HCT116 (cell line): ENCODE data around the gene APBB3. TPM values are rescaled to one million over a fixed set of nuclear protein-coding genes. Genes with fewer than 3 reads are reported as not detected.

ENCODE experiments used
- ATAC-seq: fragments of 200-7000 bp; cut with Tn5 transposase; 2 replicates; pipeline ENCODE4 v1.9.1; 2020; ENCODE audit warnings: mild to moderate bottlenecking, moderate library complexity
- BruUV-seq: library from RNA; stranded (reverse); fragments of 400-500 nt; replicated peaks from 2 replicates; lab custom pipeline; 2021; lab: Mats Ljungman, UMichigan
- CTCF ChIA-PET: fragments of 300-600 bp; sonication (Branson Sonifier 250); formaldehyde crosslinking; loops from one replicate; lab custom pipeline; 2021; ENCODE audit warnings: antibody characterized with exemption; lab: Charles Lee
- POLR2A ChIA-PET: fragments of 300-600, 350-600 bp; sonication (Branson Sonifier 250); formaldehyde crosslinking; loops from one replicate; lab custom pipeline; 2021; ENCODE audit warnings: antibody characterized with exemption; lab: Charles Lee
- RAD21 ChIA-PET, 2 experiments: fragments of 300-600 bp; sonication (Branson Sonifier 250); formaldehyde crosslinking; loops; one replicate each; lab custom pipeline; 2023; ENCODE audit warnings: low total read pairs in 2 of 2; ENCODE audit not compliant: uncharacterized antibody in 2 of 2, unreplicated experiment in 2 of 2, low non-redundant PET in 1 of 2; lab: Charles Lee
- DNase-seq: peaks from one replicate; pipeline ENCODE4 v3.0.0-alpha.2; 2010; ENCODE audit warnings: low read depth, low spot score
- H2AFZ ChIP-seq: fragments of 200-600 bp; shearing (Covaris generic), sonication (generic); 2 replicates; pipeline ENCODE4 v1.6.1; 2017; ENCODE audit warnings: low read depth, mixed run types, mixed read lengths, antibody characterized with exemption, low read length; ENCODE audit not compliant: poor library complexity, severe bottlenecking
- H3K27ac ChIP-seq: 2 replicates; pipeline ENCODE4 v1.5.1; 2012; ENCODE audit warnings: low read depth, low read length
- H3K27me3 ChIP-seq: fragments of 200-600 bp; sonication (generic); 2 replicates; pipeline ENCODE4 v1.6.1; 2016; ENCODE audit warnings: mixed run types, low read length, mixed read lengths; ENCODE audit not compliant: insufficient read depth
- H3K36me3 ChIP-seq, 2 experiments: fragments of 200-500 bp in 1 of 2; fragments of 200-600 bp in 1 of 2; sonication (Bioruptor generic) in 1 of 2; sonication (generic) in 1 of 2; 2 replicates each; pipeline versions ENCODE4 v1.5.1 to v1.6.1; 2014 to 2016; ENCODE audit warnings: low read length in 2 of 2, inconsistent platforms in 1 of 2, mixed read lengths in 1 of 2, mixed run types in 1 of 2; ENCODE audit not compliant: insufficient read depth in 2 of 2, control insufficient read depth in 1 of 2
- H3K4me1 ChIP-seq, 2 experiments: fragments of 200-600 bp in 1 of 2; sonication (generic) in 1 of 2; 2 replicates each; pipeline versions ENCODE4 v1.5.1 to v1.6.1; 2012 to 2017; ENCODE audit warnings: low read length in 2 of 2, inconsistent platforms in 1 of 2, mild to moderate bottlenecking in 1 of 2, mixed read lengths in 1 of 2, mixed run types in 1 of 2, moderate library complexity in 1 of 2; ENCODE audit not compliant: insufficient read depth in 2 of 2, control insufficient read depth in 1 of 2
- H3K4me2 ChIP-seq: fragments of 200-600 bp; sonication (generic); 2 replicates; pipeline ENCODE4 v1.6.1; 2017; ENCODE audit warnings: mixed run types, low read length, mixed read lengths
- H3K4me3 ChIP-seq, 2 experiments: fragments of 200-600 bp in 1 of 2; sonication (generic) in 1 of 2; replicated peaks in 1 of 2; 2 replicates each; pipeline ENCODE4 v1.5.1; 2011 to 2016; ENCODE audit warnings: low read length in 2 of 2, control low read depth in 1 of 2, low read depth in 1 of 2, mild to moderate bottlenecking in 1 of 2, mixed read lengths in 1 of 2, mixed run types in 1 of 2
- H3K79me2 ChIP-seq: fragments of 200-600 bp; sonication (generic); 2 replicates; pipeline ENCODE4 v1.6.1; 2017; ENCODE audit warnings: mild to moderate bottlenecking, mixed run types, low read length, moderate library complexity, mixed read lengths; ENCODE audit not compliant: insufficient read depth
- H3K9ac ChIP-seq: fragments of 200-600 bp; sonication (generic); 2 replicates; pipeline ENCODE4 v1.6.1; 2016; ENCODE audit warnings: low read length, mixed read lengths
- H3K9me2 ChIP-seq: fragments of 200-600 bp; sonication (generic), shearing (Covaris generic); 2 replicates; pipeline ENCODE4 v1.6.1; 2017; ENCODE audit warnings: mixed run types, mild to moderate bottlenecking, moderate library complexity; ENCODE audit not compliant: insufficient read depth
- H3K9me3 ChIP-seq, 2 experiments: fragments of 200-500 bp in 1 of 2; fragments of 200-600 bp in 1 of 2; sonication (Bioruptor generic) in 1 of 2; sonication (generic) in 1 of 2; 2 replicates each; pipeline ENCODE4 v1.6.1; 2014 to 2017; ENCODE audit warnings: low read length in 2 of 2, mixed read lengths in 2 of 2, inconsistent platforms in 1 of 2, low read depth in 1 of 2, mild to moderate bottlenecking in 1 of 2, mixed run types in 1 of 2, moderate library complexity in 1 of 2; ENCODE audit not compliant: control insufficient read depth in 1 of 2, insufficient read depth in 1 of 2
- H4K20me1 ChIP-seq: fragments of 200-600 bp; sonication (generic), shearing (Covaris generic); 2 replicates; pipeline ENCODE4 v1.6.1; 2017; ENCODE audit warnings: mixed run types, mild to moderate bottlenecking, moderate library complexity; ENCODE audit not compliant: insufficient read depth
- CBX3 ChIP-seq: IDR thresholded peaks from 2 replicates; pipeline ENCODE4 v1.6.1; 2012; ENCODE audit warnings: low read depth
- CEBPB ChIP-seq: IDR thresholded peaks from 2 replicates; pipeline ENCODE4 v1.6.1; 2012; ENCODE audit warnings: low read depth
- EGR1 ChIP-seq: IDR thresholded peaks from 2 replicates; pipeline ENCODE4 v1.6.1; 2012; ENCODE audit warnings: low read depth
- ELF1 ChIP-seq: IDR thresholded peaks from 2 replicates; pipeline ENCODE4 v1.6.1; 2012; ENCODE audit warnings: low read depth, borderline replicate concordance
- EZH2 ChIP-seq: fragments of 200-600 bp; sonication (generic); IDR thresholded peaks from 2 replicates; pipeline ENCODE4 v1.6.1; 2017; ENCODE audit warnings: antibody characterized with exemption, mixed run types
- FOSL1 ChIP-seq: IDR thresholded peaks from 2 replicates; pipeline ENCODE4 v1.6.1; 2012; ENCODE audit warnings: low read depth
- POLR2A ChIP-seq: IDR thresholded peaks from 2 replicates; pipeline ENCODE4 v1.7.0; 2011; ENCODE audit warnings: borderline replicate concordance; ENCODE audit not compliant: insufficient read depth, insufficient read length; ENCODE audit errors: extremely low read depth
- POLR2AphosphoS5 ChIP-seq: IDR thresholded peaks from 2 replicates; pipeline ENCODE4 v1.6.1; 2011; ENCODE audit warnings: mild to moderate bottlenecking, low read depth, low read length, moderate library complexity
- RAD21 ChIP-seq: IDR thresholded peaks from 2 replicates; pipeline ENCODE4 v1.6.1; 2012; ENCODE audit warnings: low read depth, mild to moderate bottlenecking
- SIN3A ChIP-seq: IDR thresholded peaks from 2 replicates; pipeline ENCODE4 v1.6.1; 2012; ENCODE audit warnings: low read depth
- SP1 ChIP-seq: IDR thresholded peaks from 2 replicates; pipeline ENCODE4 v1.6.1; 2012; ENCODE audit warnings: low read depth
- SRF ChIP-seq: IDR thresholded peaks from 2 replicates; pipeline ENCODE4 v1.6.1; 2012; ENCODE audit warnings: low read depth
- TCF7L2 ChIP-seq: IDR thresholded peaks from 2 replicates; pipeline ENCODE4 v1.7.0; 2011; ENCODE audit warnings: borderline replicate concordance, inconsistent platforms; ENCODE audit not compliant: insufficient read depth, insufficient read length; ENCODE audit errors: extremely low read depth
- YY1 ChIP-seq: IDR thresholded peaks from 2 replicates; pipeline ENCODE4 v1.6.1; 2011; ENCODE audit warnings: low read length, low read depth, moderate library complexity, mild to moderate bottlenecking; ENCODE audit not compliant: insufficient replicate concordance; ENCODE audit errors: extremely low read depth
- ZFX ChIP-seq: fragments of 450-650 bp; IDR thresholded peaks from 2 replicates; pipeline ENCODE4 v1.6.1; 2017
- ZNF274 ChIP-seq: fragments of 200-500 bp; sonication (Bioruptor generic); IDR thresholded peaks from 2 replicates; pipeline ENCODE4 v1.6.1; 2014; ENCODE audit warnings: mild to moderate bottlenecking, low read depth, low read length, inconsistent platforms
- intact Hi-C: fragments of 100-400 bp; cut with micrococcal nuclease; formaldehyde crosslinking; loops from 2 replicates; pipeline ENCODE4 v1.10.0; 2022
- total RNA-seq: library from RNA; stranded (reverse); gene quantifications from one replicate; pipeline ENCODE4 v1.2.1, GENCODE V29; 2021; ENCODE audit not compliant: unreplicated experiment
- TF ChIP-seq, protein P1 (sequence below), 3 experiments: fragments of 200-600 bp in 1 of 3; sonication (generic) in 1 of 3; IDR thresholded peaks in 2 of 3; conservative IDR thresholded peaks in 1 of 3; 2 replicates each; pipeline ENCODE4 v1.5.1; 2012 to 2017; ENCODE audit warnings: low read depth in 2 of 3, low read length in 2 of 3, antibody characterized with exemption in 1 of 3, borderline replicate concordance in 1 of 3, control low read depth in 1 of 3, mild to moderate bottlenecking in 1 of 3, mixed read lengths in 1 of 3, mixed run types in 1 of 3, moderate library complexity in 1 of 3; ENCODE audit not compliant: insufficient read depth in 1 of 3
- TF ChIP-seq, protein P2 (sequence below): IDR thresholded peaks from 2 replicates; pipeline ENCODE4 v1.6.1; 2012; ENCODE audit warnings: low read depth
- TF ChIP-seq, protein P3 (sequence below): IDR thresholded peaks from 2 replicates; pipeline ENCODE4 v1.6.1; 2012

The APBB3 gene
- total RNA-seq, 1 experiment from 2014 or later = 28.4 TPM

DNA sequence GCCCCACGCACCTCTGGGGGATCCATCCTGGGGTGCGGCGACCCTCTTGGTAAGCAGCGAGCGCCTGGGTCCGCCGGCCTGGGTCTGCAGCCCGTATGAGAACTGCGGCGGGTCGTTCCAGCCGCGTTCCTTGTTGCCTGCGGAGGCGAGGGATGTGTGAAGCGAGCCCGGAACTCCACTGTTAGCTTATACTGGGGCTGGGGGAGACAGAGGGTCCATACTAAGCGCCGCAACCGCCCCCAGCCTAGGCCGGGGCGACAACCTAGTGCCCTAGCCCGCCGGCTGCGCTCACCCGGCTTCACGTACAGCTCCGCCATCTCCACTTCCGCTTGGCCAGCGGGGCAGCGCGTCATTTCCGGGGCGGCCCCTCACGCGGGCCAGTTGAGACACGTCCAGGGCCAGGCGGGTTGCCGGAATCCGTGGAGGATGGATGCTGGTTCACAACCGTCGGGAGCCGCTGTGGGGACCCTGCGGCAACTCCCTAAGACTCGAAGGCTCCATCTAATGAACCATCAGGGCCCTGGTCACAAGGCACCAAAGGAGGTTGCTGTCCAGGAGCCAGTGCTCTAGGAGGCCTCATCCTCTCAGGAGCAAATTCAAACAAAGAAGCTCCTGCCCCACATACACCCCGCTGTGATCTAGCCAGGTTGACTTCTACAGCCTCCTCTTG is 7.1 kb downstream of the APBB3 start, which contains the start of gene SRA1 (continued):
- TF ChIP-seq SRF (no peak), SIN3A (no peak), SP1 (no peak), EZH2 (no peak)
- TF ChIP-seq, all 23 proteins: peak for 5

GRCh38 chr5:140556438-140556837 is 8.0 kb downstream of the APBB3 start:
- H2AFZ ChIP-seq = no peak overlapping the region
- BruUV-seq = TSS peak; percentile 68
- H3K27me3 ChIP-seq = no peaks in the 10 kb centered on the region
- ChIA-PET POLR2A (no interaction called here), CTCF (no interaction called here), RAD21 (no interaction called here)
- H3K4me1 ChIP-seq = peaks cover 8 to 32% of the 10 kb centered on the region in 2 experiments
- peak overlapping the region; percentile 82 to 85 for H3K4me3 ChIP-seq
- H3K4me2 ChIP-seq = peak overlapping the region; percentile 76
- H3K79me2 ChIP-seq = peaks cover 54% of the 10 kb centered on the region
- ATAC-seq (no peak), DNase-seq (no peak)
- peak overlapping the region; percentile 89 for H3K9ac ChIP-seq
- intact Hi-C loops = loop anchor here (5.0 kb wide), 1 partner anchor 156 kb away; no protein-coding TSS in a partner anchor
- H3K9me3 ChIP-seq = no peaks in the 10 kb centered on the region
- H3K9me2 ChIP-seq = no peaks in the 10 kb centered on the region
- peak overlapping the region; percentile 80; the same call in 1 of the 2 replicates for H3K27ac ChIP-seq
- peaks cover 4 to 11% of the 10 kb centered on the region in 2 experiments; a peak in 2 of 4 replicates for H3K36me3 ChIP-seq
- H4K20me1 ChIP-seq = no peaks in the 10 kb centered on the region; the same call in 1 of the 2 replicates
- TF ChIP-seq CEBPB (no peak), FOSL1 (no peak), TCF7L2 (no peak), ZNF274 (no peak), YY1 (no peak), POLR2A (no peak), RAD21 (no peak), SP1 (no peak), SIN3A (no peak), ELF1 (no peak), CBX3 (no peak), POLR2AphosphoS5 (no peak), ZFX (no peak), EGR1 (no peak)
- TF ChIP-seq, protein P1, sequence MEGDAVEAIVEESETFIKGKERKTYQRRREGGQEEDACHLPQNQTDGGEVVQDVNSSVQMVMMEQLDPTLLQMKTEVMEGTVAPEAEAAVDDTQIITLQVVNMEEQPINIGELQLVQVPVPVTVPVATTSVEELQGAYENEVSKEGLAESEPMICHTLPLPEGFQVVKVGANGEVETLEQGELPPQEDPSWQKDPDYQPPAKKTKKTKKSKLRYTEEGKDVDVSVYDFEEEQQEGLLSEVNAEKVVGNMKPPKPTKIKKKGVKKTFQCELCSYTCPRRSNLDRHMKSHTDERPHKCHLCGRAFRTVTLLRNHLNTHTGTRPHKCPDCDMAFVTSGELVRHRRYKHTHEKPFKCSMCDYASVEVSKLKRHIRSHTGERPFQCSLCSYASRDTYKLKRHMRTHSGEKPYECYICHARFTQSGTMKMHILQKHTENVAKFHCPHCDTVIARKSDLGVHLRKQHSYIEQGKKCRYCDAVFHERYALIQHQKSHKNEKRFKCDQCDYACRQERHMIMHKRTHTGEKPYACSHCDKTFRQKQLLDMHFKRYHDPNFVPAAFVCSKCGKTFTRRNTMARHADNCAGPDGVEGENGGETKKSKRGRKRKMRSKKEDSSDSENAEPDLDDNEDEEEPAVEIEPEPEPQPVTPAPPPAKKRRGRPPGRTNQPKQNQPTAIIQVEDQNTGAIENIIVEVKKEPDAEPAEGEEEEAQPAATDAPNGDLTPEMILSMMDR (IDR thresholded peaks at IDR 0.05 in 2 of 3, conservative IDR thresholded peaks at IDR 0.05 in 1 of 3; ENCODE audit: borderline replicate concordance in 1 of 3, insufficient read depth in 1 of 3, low read depth in 2 of 3, low read length in 2 of 3) = no peak
- TF ChIP-seq, protein P2, sequence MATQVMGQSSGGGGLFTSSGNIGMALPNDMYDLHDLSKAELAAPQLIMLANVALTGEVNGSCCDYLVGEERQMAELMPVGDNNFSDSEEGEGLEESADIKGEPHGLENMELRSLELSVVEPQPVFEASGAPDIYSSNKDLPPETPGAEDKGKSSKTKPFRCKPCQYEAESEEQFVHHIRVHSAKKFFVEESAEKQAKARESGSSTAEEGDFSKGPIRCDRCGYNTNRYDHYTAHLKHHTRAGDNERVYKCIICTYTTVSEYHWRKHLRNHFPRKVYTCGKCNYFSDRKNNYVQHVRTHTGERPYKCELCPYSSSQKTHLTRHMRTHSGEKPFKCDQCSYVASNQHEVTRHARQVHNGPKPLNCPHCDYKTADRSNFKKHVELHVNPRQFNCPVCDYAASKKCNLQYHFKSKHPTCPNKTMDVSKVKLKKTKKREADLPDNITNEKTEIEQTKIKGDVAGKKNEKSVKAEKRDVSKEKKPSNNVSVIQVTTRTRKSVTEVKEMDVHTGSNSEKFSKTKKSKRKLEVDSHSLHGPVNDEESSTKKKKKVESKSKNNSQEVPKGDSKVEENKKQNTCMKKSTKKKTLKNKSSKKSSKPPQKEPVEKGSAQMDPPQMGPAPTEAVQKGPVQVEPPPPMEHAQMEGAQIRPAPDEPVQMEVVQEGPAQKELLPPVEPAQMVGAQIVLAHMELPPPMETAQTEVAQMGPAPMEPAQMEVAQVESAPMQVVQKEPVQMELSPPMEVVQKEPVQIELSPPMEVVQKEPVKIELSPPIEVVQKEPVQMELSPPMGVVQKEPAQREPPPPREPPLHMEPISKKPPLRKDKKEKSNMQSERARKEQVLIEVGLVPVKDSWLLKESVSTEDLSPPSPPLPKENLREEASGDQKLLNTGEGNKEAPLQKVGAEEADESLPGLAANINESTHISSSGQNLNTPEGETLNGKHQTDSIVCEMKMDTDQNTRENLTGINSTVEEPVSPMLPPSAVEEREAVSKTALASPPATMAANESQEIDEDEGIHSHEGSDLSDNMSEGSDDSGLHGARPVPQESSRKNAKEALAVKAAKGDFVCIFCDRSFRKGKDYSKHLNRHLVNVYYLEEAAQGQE = no peak
- TF ChIP-seq, protein P3, sequence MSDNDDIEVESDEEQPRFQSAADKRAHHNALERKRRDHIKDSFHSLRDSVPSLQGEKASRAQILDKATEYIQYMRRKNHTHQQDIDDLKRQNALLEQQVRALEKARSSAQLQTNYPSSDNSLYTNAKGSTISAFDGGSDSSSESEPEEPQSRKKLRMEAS = no peak
- TF ChIP-seq, all 23 proteins: peak for 0
